ENCODE measurements around the gene CWC27.

GRCh38 chr5:65067147-65067506, 298.4 kb downstream of the CWC27 start:
- TF ChIP-seq CTCF (IDR thresholded peaks at IDR 0.05) (no peak), POLR2A (IDR thresholded peaks at IDR 0.05) (no peak), EP300 (IDR thresholded peaks at IDR 0.05) (no peak)
